ENCODE results near the gene SAMD4A.

Gene SAMD4A

GRCh38 chr14:54625112-54625511 is 58.2 kb downstream of the SAMD4A start:
- no peak overlapping the region for H3K4me3 ChIP-seq (ENCODE audit: low read length)
- TF ChIP-seq ZNF274 (IDR thresholded peaks at IDR 0.05; ENCODE audit: low read depth, low read length): no peak

GRCh38 chr14:54627219-54627539 is 60.3 kb downstream of the SAMD4A start:
- peak overlapping the region; percentile 20; the same call in 1 of the 2 replicates for H3K4me3 ChIP-seq (ENCODE audit: low read length)
- no peak for TF ChIP-seq ZNF274 (IDR thresholded peaks at IDR 0.05; ENCODE audit: low read depth, low read length)

- H3K4me3 ChIP-seq (ENCODE audit: low read length): peak overlapping the region; percentile 20; the same call in 1 of the 2 replicates
- TF ChIP-seq ZNF274 (IDR thresholded peaks at IDR 0.05; ENCODE audit: low read depth, low read length): no peak
Measured at GRCh38 chr14:54627540-54628363, 60.8 kb downstream of the SAMD4A start.

- no peak for TF ChIP-seq ZNF274 (IDR thresholded peaks at IDR 0.05; ENCODE audit: low read depth, low read length)
- H3K4me3 ChIP-seq (ENCODE audit: low read length): no peak overlapping the region
Measured at GRCh38 chr14:54629183-54629582, 62.3 kb downstream of the SAMD4A start.

GRCh38 chr14:54629635-54630360 is 62.9 kb downstream of the SAMD4A start:
- H3K4me3 ChIP-seq (ENCODE audit: low read length): no peak overlapping the region
- TF ChIP-seq ZNF274 (IDR thresholded peaks at IDR 0.05; ENCODE audit: low read depth, low read length): no peak

- no peak for TF ChIP-seq ZNF274 (IDR thresholded peaks at IDR 0.05; ENCODE audit: low read depth, low read length)
- H3K4me3 ChIP-seq (ENCODE audit: low read length): no peak overlapping the region
Measured at GRCh38 chr14:54631016-54631415, 64.1 kb downstream of the SAMD4A start.

- TF ChIP-seq ZNF274 (IDR thresholded peaks at IDR 0.05; ENCODE audit: low read depth, low read length): no peak
- no peak overlapping the region for H3K4me3 ChIP-seq (ENCODE audit: low read length)
Measured at GRCh38 chr14:54632452-54632851, 65.5 kb downstream of the SAMD4A start.

GRCh38 chr14:54633076-54633475 is 66.1 kb downstream of the SAMD4A start:
- no peak overlapping the region for H3K4me3 ChIP-seq (ENCODE audit: low read length)
- no peak for TF ChIP-seq ZNF274 (IDR thresholded peaks at IDR 0.05; ENCODE audit: low read depth, low read length)

- no peak overlapping the region for H3K4me3 ChIP-seq (ENCODE audit: low read length)
Measured at GRCh38 chr14:54637270-54638134, 70.6 kb downstream of the SAMD4A start.

GRCh38 chr14:54638135-54638446 is 71.2 kb downstream of the SAMD4A start:
- H3K4me3 ChIP-seq (ENCODE audit: low read length): no peak overlapping the region
- no peak for TF ChIP-seq ZNF274 (IDR thresholded peaks at IDR 0.05; ENCODE audit: low read depth, low read length)

More at GRCh38 chr14:54637270-54638134, 70.6 kb downstream of the SAMD4A start:
- TF ChIP-seq ZNF274 (IDR thresholded peaks at IDR 0.05; ENCODE audit: low read depth, low read length): no peak

- no peak overlapping the region for H3K4me3 ChIP-seq (ENCODE audit: low read length)
- TF ChIP-seq ZNF274 (IDR thresholded peaks at IDR 0.05; ENCODE audit: low read depth, low read length): no peak
Measured at GRCh38 chr14:54639611-54640010, 72.7 kb downstream of the SAMD4A start.

GRCh38 chr14:54640506-54640905 is 73.6 kb downstream of the SAMD4A start:
- H3K4me3 ChIP-seq (ENCODE audit: low read length): no peak overlapping the region
- TF ChIP-seq ZNF274 (IDR thresholded peaks at IDR 0.05; ENCODE audit: low read depth, low read length): no peak

- H3K4me3 ChIP-seq (ENCODE audit: low read length): no peak overlapping the region
Measured at GRCh38 chr14:54642121-54642520, 75.2 kb downstream of the SAMD4A start.

More at GRCh38 chr14:54642121-54642520, 75.2 kb downstream of the SAMD4A start:
- TF ChIP-seq ZNF274 (IDR thresholded peaks at IDR 0.05; ENCODE audit: low read depth, low read length): no peak

Data from GM08714 (cell line).